Measurements from ENCODE around the gene RHNO1.

GRCh38 chr12:2858944-2859421, 18.0 kb upstream of the RHNO1 start:
- TF ChIP-seq EZH2 (IDR thresholded peaks at IDR 0.05; ENCODE audit: borderline replicate concordance, low read length) (no peak), CTCF (IDR thresholded peaks at IDR 0.05; ENCODE audit: low read length) (no peak)

Measured in OCI-LY1 (cell line).